Stimulated activated CD4-positive, alpha-beta T cell treated with anti-CD3 and anti-CD28 coated beads, Interleukin-15, amount 100 ng/mL, for 1 hour (primary cell): ENCODE results near the gene PRKCZ.

ENCODE experiments used
- DNase-seq, 2 donors: peaks; one replicate each; pipeline ENCODE4 v3.0.0-alpha.2; 2020; ENCODE audit warnings: low read depth in 1 of 2, low spot score in 1 of 2

PRKCZ gene

DNA sequence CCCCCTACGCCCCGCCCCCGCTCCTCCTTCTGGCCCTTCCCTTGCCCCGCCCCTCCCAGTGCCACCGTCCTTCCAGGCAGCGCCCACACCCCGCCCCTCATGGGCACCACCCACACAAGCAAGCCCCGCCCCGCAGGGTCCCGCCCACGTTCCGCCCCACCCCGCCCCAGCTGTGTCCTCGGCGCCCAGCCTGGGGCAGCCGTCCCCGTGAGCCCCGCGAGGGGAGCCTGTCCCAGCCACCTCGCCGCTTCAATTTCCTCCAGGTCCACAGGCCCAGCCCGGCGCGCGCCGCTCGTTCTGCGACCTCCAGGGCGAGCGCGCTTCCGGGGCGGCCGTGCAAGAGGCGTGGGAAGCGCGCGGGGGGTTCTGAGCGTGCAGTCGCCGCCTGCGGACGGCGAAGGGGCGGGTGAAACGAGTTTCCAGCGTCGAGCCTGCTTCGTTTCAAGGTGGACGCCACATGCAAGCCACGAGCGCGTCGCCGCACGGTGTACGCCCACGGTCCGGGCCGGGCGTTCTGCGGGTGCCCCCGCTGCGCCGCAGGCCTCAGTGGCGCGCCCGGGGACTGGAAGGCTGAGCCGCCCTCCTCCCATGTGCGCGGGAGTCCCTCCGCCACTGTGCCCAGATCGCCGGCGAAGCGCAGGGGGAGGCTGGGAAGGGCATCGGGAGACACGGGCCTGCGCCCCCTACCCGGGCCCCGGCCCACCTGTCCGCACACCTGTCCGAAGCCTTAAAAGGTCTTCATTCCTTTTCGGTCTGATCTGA lies 155.2 kb downstream of the PRKCZ start:
- peak; percentile 86 to 90 for DNase-seq

DNA sequence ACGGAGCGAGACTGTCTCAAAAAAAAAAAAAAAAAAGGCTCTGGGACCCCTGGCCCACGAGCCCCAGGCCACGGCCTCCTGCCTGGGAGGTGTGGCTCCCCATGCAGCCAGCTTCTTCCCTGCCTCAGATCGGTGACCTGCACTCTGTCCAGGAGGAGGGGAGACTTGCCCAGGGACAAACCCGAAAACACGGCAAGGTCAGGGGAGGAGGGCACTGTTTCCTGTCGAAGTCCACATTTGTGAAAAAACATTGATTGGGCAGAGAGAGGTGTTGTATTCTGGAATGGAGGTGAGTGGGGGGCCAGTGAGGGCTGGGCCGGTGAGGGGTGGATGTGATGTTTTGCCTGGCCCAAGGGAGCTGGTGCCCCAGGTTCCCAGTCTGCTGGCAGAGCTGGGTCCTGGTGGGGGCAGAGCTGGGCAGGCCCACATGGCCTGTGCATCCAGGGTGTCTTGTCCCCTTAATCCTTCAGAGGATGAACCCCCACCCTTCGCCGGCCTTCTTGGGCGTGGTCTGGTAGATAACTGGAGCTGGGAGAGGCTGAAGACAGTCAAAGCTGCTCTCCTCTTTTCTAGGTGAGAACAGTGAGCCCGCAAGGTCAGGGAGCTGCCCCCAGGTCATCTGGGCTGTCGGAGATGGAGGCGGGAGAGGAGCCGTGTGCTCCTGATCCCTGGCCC lies 156.7 kb downstream of the PRKCZ start:
- no peak for DNase-seq

DNA sequence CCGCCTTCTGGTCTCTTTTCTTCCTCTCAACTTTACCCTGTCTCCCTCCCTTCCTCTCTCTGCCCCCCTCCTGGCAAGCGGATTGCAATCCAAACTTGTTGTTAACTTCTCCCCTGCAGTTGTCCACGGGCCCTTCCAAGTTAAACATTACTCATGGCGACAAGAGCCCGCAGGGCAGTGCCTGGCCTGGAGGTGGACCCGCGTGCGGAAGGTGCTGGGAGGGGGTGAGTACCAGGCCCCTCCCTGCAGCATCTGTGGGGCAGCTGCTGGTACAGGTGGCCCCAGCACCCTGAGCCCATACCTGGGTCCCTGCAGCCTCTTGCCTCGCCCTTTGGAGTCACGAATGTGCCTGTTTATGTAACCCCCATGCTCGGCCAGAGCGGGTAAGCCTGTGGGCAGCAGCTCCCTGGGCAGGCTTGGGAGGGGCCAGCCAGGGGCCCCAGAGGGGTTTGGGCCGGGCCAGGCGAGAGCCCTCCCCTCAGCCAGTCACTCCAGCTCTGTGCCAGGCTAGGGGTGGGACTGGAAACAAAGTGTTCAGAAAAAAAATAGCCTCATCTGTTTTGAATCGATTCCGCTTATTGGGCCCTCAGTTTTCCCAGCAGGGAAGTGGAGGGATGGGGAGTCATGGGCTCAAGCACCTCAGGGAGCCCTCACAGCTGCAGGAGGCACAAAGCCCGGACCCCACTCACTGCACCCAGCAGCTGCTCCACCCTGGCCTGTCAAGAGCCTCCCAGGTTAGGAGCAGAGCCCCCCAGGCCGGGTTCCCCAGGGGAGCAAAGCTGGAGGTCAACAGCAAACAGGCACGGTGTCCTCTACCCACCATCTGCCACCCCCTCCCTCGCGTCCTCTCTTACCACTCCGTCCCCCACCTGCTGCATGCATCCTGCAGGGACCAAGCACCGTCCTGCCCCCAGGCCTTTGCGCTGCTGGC lies 158.4 kb downstream of the PRKCZ start:
- DNase-seq, result no peak

DNA sequence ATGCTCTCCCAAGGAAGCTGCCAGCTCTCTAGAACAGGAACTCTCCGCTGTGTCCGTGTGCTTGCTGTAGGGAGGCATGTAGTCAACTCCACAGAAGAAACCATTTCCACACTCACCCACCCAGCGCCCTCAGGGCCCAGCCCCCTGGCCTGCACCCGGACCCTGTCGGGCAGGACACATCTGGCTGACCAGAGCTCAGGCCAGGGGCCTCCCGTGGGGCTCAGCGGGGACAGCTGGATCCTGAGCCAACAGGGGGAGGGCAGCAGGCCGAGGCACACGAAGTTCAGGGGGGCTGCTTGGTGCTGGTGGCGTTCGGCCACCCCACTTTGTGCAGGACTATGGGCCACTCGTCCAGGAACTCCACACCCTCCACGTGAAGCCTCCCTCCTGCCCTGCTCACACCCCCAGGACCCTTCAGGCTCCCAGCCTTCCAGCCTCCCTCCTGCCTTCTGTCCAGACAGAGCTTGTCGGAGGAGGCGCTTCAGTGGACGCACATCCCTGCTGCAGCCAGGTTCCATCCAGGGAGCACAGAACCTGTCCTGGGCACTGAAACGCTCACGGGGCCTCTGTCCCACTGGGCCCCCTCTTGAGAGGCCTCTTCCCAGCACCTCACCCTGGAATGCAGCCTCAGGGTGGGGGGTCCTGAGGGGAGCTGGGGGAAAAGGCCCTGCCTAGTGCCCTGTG lies 159.3 kb downstream of the PRKCZ start:
- no peak for DNase-seq

DNA sequence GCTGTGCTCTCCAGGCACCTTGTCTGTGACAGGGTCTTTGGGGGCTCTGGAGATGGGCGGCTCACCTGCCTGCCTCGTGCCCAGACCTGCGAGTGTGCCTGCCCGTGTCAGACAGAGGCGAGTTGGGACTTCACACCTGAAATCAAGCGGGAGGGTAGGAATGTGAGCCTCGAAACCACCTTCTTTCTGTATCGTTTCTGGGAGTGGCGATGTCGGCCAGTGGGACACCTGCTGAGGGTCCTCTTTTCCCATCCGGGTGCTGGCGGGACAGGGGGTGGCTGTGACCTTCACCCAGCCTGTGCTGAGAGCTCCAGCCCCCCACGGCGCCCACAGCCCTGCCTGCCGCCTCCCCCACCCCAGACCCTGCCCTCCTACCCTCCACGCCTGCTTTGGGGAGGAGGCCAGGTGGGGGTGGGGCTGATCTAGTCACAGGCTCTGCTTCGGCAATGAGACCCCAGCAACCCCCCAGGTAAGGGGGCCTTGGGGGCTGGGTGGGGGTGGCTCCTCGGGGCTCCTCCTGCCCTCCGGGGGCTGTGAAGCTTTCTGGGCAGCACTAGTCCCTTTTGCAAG lies 160.0 kb downstream of the PRKCZ start:
- no peak for DNase-seq

DNA sequence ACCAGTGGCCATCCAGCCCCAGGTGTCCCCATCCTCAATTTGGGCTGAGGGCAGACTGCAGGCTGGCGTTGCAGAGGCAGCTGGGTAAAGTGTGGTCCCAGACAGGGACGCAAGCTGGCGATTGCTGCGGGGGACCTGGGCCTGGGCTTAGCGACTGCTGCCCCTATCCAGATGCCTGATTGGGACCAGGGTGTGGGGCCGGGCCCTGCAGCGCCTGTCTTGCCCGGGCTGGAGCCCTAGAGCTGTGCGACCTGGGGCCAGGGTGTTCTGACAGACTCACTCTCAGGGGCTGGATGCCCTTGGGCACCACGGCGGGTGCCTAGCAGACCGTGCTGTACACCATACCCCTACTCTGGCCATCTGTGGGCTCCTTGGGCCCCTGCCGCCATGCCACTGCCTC lies 160.6 kb downstream of the PRKCZ start:
- no peak for DNase-seq

DNA sequence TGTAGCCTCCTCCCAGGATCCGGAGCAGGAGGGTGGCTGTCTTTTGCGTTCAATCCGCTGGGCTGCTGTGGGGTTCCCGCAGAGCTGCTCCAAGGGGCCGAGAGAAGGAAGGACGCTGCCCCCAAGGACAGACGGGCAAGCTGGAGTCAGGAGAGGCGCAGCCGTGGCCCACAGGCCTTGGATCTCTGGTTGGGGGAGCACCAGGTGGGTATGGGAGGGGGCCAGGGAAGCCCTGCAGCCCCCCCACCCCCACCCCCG lies 162.0 kb downstream of the PRKCZ start:
- DNase-seq, result no peak

DNA sequence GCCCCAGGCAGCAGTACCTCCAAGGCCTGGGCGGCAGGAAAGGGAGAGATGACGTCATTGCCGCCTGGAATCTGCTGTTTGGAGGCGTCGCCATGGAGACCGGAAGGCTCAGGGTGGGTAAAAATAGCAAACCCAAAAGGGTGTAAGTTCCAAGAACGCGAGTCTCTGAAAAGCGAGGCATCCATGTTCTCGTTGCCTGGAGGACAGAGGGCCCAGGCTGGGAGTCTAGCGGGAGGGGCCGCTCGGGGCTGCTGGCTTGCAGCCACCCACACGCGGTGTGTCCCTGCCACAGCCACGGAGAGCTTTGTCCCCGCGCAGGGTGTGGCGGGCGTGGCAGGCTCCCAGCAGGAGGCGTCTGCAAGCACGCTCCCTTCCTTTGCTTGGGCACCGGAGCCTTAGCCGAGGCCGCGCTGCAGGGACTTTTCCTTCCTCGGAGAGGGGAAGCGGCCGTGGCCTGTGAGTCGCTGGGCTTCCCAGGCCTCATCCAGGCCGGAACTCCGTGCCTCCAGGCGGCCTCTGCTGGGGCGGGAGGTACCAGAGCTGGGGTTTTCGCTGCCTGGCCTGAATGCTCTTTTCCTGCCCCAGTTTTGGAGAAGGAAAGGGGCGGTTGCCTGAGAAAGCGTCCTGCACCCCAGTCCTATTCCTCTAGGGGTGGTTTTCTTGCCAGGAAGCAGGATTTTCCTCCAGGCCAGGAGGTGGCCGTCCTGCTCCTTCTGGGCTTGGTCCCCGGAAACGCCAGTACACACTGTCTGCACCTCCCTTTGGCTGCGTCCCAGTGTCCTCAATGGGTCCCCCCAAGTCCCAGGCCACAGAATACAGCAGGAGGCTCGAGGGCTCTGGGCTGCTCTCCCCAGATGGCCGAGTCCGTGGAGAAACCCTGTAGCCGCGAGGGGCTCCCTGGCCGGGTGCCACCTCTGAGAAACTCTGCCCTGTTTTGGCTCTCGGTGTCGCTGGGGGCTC lies 162.6 kb downstream of the PRKCZ start:
- no peak for DNase-seq

DNA sequence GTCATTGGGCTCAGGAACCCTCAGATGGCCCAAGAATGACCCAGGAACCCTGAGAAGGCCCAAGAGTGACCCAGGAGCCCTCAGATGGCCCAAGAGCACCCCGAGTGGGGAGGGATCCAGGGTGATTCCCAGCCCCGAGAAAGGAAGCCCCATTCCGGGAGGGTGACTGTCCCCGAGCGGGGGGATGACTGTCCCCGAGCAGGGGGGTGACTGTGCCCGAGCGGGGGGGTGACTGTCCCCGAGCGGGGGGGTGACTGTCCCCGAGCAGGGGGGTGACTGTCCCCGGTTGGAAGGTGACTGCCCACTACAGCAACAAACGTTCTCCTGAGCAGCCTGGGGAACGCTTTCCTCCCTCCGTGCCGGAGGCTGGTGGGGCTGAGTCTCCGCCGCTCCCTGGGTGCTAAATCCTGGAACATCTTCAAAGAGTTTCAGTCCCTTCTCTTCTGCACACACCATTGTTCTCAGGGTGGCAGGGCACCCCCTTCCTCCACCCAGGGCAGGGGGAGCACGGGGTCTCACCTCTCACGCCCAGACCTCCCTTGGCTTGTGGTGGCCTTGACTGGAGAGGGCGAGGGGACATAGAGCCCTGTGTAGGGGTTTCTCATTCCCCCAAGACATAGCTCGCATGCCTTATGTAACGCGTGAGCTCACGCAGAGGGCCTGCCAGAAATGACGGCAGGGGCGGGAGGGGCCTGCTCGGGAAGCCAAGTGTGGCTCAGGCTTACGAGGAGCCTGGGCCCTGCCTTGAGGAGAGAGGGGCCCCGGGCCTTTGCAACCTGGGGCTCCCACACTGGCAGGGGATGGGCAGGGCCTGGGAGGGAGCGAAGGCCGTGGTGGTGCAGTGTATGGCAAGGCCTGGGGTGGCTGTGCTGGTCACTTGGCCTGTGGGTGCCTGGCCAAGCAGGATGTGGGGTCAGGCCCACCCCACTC lies 163.6 kb downstream of the PRKCZ start:
- no peak for DNase-seq

DNA sequence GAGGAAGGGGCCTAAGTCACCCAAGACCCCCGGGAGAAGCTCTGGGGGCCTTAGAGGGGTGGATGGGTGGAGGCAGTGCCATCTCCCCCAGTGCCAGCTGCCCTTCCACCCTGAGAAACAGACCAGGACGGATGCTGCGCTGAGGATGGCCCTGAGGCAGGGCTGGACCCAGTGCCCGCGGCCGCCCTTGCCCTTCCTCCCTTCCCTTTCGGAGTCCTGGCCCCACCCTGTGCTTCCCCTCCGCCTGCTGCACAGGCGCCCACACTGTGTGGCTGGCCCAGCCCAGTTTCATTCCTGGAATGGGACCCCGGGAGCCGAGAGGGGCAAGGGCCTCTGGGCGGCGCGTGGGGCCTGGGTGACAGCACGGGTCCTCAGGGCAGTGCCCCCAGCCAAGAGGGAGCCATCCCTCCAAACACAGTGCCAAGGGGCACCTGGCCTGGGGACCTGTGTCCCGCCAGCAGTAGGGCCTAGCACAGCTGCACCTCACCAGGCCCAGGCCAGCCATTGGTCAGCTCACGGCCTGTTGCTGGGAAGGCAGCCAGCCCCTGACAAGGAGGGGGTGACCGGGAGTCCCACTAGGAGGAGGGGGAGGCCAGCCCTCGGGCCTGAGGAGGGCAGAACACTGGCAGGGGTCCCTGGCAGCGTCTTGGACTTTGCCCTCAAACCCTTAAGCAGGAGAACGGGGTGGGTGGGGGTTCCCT lies 164.5 kb downstream of the PRKCZ start:
- DNase-seq, result no peak

DNA sequence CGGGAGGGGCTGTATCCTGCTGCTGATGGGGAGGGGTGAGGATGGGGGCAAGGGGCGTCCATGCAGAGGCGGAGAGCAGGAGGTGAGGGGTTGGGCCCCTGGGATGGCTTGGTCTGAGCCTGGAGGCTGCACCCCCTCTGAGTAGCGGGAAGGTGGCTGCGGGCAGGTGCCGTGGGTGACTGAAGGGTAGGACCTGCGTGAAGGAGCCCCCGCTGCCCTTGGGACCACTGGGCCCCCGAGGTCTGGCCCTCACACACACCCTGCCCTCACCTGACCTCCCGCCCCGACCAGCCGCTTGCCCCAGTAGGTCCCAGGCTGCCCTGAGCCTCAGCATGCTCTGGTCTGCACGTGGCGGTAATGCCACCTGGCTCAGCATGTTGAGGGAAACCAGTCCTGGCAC lies 165.1 kb downstream of the PRKCZ start:
- DNase-seq, result no peak

DNA sequence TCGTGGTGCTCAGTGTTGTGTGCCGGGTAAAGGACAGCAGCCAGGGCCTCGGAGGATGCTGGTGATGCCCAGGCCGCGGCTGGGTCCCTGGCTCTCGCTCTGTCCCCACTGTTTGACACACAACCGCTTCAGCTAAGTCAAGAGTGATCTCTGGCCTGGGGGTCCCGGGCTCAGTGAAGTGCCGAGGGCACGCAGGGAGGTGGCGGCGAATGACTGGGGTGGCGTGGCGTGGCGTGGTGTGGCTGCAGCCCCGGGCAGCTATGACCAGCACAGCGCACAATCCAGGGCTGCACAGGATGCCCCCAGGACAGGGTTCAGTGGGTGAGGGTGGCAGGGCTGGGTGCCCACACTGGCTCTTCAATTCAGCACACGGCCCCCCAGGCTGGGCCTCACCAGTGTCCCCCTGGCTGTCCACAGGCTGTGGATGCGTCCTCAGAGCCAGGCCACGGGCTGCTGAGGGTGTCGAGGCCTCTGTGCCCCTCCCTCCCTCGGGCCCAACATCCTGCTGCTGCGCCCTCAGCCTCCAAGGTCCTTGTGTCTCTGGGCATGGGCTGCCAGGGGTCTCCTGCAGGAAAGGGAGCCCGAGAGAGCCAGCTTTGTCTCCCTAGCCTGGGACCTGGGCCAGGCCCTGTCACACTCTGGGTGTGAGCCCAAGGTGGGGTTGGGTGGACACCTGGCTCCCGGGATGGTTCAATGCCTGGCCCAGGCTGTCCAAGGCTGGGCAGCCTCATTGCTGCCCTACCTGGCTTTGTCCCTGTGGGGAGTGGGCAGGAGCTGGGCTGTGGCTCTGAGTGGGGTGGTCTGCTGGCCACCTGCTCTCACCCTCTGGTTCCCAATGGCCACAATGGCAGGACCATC lies 165.9 kb downstream of the PRKCZ start:
- no peak for DNase-seq

DNA sequence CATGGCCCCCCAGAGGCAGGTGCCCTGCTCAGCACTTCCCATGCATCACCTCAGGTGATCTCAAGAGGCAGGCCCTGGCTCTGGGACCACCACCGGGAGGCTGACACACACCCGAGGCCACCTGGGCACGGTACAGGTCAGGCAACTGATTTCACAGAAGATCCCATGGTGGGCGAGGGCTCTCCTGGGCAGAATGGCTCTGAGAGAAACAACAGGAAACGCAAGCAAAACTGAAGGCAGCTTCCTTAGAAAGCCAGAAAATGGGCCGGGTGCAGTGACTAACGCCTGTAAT lies 166.5 kb downstream of the PRKCZ start:
- no peak for DNase-seq

DNA sequence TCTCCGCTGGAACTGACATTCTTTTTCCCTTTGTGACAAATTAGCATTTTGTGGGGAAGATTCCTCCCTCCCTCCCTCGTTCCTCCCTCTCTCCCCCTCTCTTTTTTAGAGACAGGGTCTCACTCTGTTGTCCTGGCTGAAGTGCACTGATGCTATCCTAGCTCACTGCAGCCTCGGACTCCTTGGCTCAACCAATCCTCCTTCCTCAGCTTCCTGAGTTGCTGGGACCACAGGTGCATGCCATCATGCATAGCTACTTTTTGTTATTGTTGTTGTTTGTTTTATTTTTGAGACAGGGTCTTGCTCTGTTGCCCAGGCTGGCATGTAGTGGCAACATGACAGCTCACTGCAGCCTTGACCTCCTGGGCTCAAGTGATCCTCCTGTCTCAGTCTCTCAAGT lies 171.1 kb downstream of the PRKCZ start:
- no peak for DNase-seq

DNA sequence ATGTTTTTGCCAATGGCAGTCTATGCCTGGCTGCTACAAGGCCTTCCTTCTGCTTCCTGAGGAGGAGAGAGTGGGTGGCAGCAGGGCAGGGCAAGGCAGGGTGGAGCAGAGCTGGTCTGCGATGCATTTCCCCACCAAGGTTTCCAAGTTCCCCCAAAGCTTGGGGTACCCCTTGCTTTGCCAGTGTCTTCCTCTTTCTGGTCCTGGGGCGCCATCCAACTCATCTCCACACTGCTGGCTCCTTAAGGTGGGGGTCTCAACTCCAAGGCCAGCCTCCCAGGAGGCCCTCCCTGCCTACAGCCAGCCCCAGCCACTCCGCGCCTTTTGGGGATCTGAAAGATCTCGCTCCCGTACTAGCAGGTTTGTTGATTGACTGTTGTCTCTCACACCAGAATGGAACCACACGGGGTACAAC lies 174.0 kb downstream of the PRKCZ start:
- DNase-seq, result no peak

DNA sequence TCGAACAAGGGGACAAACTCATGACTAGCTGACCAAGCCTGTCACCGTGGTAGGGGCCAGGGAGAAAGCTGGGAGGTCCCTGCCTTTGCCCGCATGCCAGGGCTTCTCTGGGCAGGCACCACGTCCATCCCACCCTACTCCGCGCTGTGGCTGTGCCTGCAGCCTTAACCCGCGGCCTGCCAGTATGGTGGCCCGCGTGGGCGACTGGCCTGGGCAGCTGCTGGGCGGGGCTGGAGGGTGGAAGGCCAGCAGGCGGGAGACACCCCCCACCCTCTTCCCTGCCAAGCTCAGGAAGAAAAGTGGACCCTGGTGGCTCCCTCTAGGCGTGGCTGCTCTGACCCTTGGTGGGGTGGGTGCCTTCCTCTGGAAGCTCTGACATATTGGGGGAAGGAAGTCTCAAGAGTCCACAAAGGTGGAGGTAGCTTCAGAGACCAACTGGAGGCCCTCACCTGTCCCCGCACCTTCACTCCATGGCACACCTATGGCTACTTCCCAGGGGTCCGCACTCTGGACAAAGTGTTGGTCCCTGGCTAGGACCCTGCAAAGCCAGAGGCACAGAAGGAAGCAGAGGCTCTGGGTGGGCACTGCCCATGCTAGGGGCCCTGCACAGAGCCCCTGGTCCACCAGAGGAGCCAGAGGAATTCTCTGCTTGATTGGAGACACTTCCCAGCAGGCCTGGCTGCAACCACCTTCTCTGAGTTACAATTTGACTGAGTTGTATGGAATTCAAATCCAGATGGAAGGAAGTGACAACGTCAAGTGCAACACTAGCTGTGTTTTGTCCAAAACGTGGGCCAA lies 174.6 kb downstream of the PRKCZ start:
- no peak for DNase-seq
